ENCODE results near the gene ADAMTS12.

DNA sequence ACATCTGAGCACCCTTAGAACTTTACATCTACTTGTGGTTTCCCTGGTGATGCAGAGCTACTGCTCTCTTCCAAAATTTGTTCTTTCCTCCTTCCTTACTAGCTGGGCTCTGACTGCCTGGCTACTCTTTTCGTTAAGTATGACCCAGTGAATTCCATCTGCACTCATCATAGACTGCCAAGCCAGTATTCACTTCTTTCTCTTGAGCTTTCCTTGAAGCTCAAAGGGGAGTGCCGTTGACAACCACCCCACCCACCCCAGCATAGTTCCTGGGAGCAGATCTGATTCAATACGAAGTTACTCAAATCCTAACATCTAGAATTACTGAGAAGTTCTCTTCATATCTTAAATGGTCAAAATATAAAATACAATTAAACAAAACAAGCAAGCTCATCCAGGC is 190.5 kb downstream of the ADAMTS12 start:
- TF ChIP-seq, protein P1, sequence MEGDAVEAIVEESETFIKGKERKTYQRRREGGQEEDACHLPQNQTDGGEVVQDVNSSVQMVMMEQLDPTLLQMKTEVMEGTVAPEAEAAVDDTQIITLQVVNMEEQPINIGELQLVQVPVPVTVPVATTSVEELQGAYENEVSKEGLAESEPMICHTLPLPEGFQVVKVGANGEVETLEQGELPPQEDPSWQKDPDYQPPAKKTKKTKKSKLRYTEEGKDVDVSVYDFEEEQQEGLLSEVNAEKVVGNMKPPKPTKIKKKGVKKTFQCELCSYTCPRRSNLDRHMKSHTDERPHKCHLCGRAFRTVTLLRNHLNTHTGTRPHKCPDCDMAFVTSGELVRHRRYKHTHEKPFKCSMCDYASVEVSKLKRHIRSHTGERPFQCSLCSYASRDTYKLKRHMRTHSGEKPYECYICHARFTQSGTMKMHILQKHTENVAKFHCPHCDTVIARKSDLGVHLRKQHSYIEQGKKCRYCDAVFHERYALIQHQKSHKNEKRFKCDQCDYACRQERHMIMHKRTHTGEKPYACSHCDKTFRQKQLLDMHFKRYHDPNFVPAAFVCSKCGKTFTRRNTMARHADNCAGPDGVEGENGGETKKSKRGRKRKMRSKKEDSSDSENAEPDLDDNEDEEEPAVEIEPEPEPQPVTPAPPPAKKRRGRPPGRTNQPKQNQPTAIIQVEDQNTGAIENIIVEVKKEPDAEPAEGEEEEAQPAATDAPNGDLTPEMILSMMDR (IDR thresholded peaks at IDR 0.05 in 2 of 3, conservative IDR thresholded peaks at IDR 0.05 in 1 of 3; ENCODE audit: borderline replicate concordance in 1 of 3, insufficient read depth in 1 of 3, low read depth in 2 of 3, low read length in 2 of 3): no peak
- no peak for TF ChIP-seq EZH2phosphoT487 (IDR thresholded peaks at IDR 0.05; ENCODE audit: borderline replicate concordance)
- TF ChIP-seq POLR2AphosphoS5 (IDR thresholded peaks at IDR 0.05; ENCODE audit: low read depth, low read length): no peak

Measured in HCT116 (cell line).